CD14-positive monocyte (primary cell): ENCODE results near the gene LIN28B. TPM values are rescaled to one million over a fixed set of nuclear protein-coding genes. Genes with fewer than 3 reads are reported as not detected.

Experiments used
- DNase-seq, 3 donors: peaks; one replicate each; pipeline ENCODE4 v3.0.0-alpha.2; 2011 to 2022
- H2AFZ ChIP-seq: 2 replicates; pipeline ENCODE4 v1.6.0; 2012; ENCODE audit warnings: mild to moderate bottlenecking, low read depth, low read length, inconsistent platforms; ENCODE audit not compliant: insufficient read depth, poor library complexity, severe bottlenecking
- H3K27ac ChIP-seq, 2 donors: 1 replicate in 1 of 2; 2 replicates in 1 of 2; pipeline ENCODE4 v1.5.1; 2012 to 2013; ENCODE audit warnings: low read length in 2 of 2, control low read depth in 1 of 2, inconsistent platforms in 1 of 2, low read depth in 1 of 2, mild to moderate bottlenecking in 1 of 2
- H3K27me3 ChIP-seq, 2 donors: one replicate each; pipeline versions ENCODE4 v1.6.0 to v1.6.1; 2011 to 2013; ENCODE audit warnings: low read length in 2 of 2; ENCODE audit not compliant: control insufficient read depth in 2 of 2, insufficient read depth in 2 of 2
- H3K36me3 ChIP-seq, 2 donors: replicated peaks in 1 of 2; 1 replicate in 1 of 2; 2 replicates in 1 of 2; pipeline versions ENCODE4 v1.5.1 to v1.6.1; 2012 to 2013; ENCODE audit warnings: low read length in 2 of 2, control low read depth in 1 of 2, inconsistent platforms in 1 of 2, mild to moderate bottlenecking in 1 of 2; ENCODE audit not compliant: insufficient read depth in 2 of 2, control insufficient read depth in 1 of 2
- H3K4me1 ChIP-seq, 2 donors: 1 replicate in 1 of 2; 2 replicates in 1 of 2; pipeline versions ENCODE4 v1.5.1 to v1.6.1; 2012 to 2013; ENCODE audit warnings: low read length in 2 of 2, control low read depth in 1 of 2, inconsistent platforms in 1 of 2, mild to moderate bottlenecking in 1 of 2, moderate library complexity in 1 of 2; ENCODE audit not compliant: insufficient read depth in 2 of 2, control insufficient read depth in 1 of 2
- H3K4me2 ChIP-seq: replicated peaks from 2 replicates; pipeline ENCODE3; 2012; ENCODE audit warnings: low read length, moderate library complexity, mild to moderate bottlenecking; ENCODE audit not compliant: poor library complexity, severe bottlenecking; ENCODE audit errors: extremely low read depth
- H3K4me3 ChIP-seq, 3 experiments: fragments of 200-600 bp in 1 of 3; sonication (generic) in 1 of 3; replicated peaks in 1 of 3; 1 replicate in 2 of 3; 2 replicates in 1 of 3; pipeline ENCODE4 v1.5.1; 2011 to 2013; ENCODE audit warnings: low read length in 3 of 3, mild to moderate bottlenecking in 3 of 3, control low read depth in 2 of 3, low read depth in 2 of 3, inconsistent platforms in 1 of 3, moderate library complexity in 1 of 3
- H3K79me2 ChIP-seq: 2 replicates; pipeline ENCODE4 v1.6.0; 2012; ENCODE audit warnings: mild to moderate bottlenecking, control low read depth, inconsistent platforms, low read length, moderate library complexity; ENCODE audit not compliant: insufficient read depth
- H3K9ac ChIP-seq: 2 replicates; pipeline ENCODE4 v1.6.0; 2017; ENCODE audit warnings: low read length, mild to moderate bottlenecking; ENCODE audit not compliant: insufficient read depth, poor library complexity, severe bottlenecking
- H3K9me3 ChIP-seq, 2 donors: replicated peaks in 1 of 2; 1 replicate in 1 of 2; 2 replicates in 1 of 2; pipeline versions ENCODE4 v1.5.1 to v1.6.1; 2012 to 2013; ENCODE audit warnings: low read length in 2 of 2, control low read depth in 1 of 2; ENCODE audit not compliant: control insufficient read depth in 1 of 2, insufficient read depth in 1 of 2
- H4K20me1 ChIP-seq: 2 replicates; pipeline ENCODE4 v1.6.0; 2012; ENCODE audit warnings: mild to moderate bottlenecking, low read length, control low read depth, moderate library complexity; ENCODE audit not compliant: insufficient read depth
- H3K27ac Mint-ChIP-seq, 7 donors: one replicate each; pipeline ENCODE4 v1.8.0; 2020; ENCODE audit warnings: mild to moderate bottlenecking in 7 of 7, mixed read lengths in 7 of 7, moderate library complexity in 6 of 7, inconsistent platforms in 2 of 7
- H3K27me3 Mint-ChIP-seq, 3 donors: one replicate each; pipeline ENCODE4 v1.8.0; 2021 to 2022; ENCODE audit warnings: low read depth in 3 of 3, mild to moderate bottlenecking in 3 of 3, mixed read lengths in 3 of 3, moderate library complexity in 3 of 3, inconsistent platforms in 1 of 3
- H3K36me3 Mint-ChIP-seq, 2 donors: one replicate each; pipeline ENCODE4 v1.8.0; 2020; ENCODE audit warnings: mixed read lengths in 2 of 2, inconsistent platforms in 1 of 2, mild to moderate bottlenecking in 1 of 2
- H3K4me1 Mint-ChIP-seq: one replicate; pipeline ENCODE4 v1.8.0; 2020; ENCODE audit warnings: mild to moderate bottlenecking, mixed read lengths
- H3K4me3 Mint-ChIP-seq, 2 donors: one replicate each; pipeline ENCODE4 v1.8.0; 2020; ENCODE audit warnings: mild to moderate bottlenecking in 2 of 2, mixed read lengths in 2 of 2, moderate library complexity in 1 of 2
- H3K9me3 Mint-ChIP-seq, 7 donors: one replicate each; pipeline ENCODE4 v1.8.0; 2020 to 2022; ENCODE audit warnings: mixed read lengths in 7 of 7, mild to moderate bottlenecking in 6 of 7, moderate library complexity in 6 of 7, inconsistent platforms in 2 of 7
- WGBS: methylation state at CpG from one replicate; pipeline ENCODE4 v1.1.5; 2013; ENCODE audit warnings: missing lambda C conversion rate; ENCODE audit not compliant: insufficient coverage; 5-methylcytosine and 5-hydroxymethylcytosine counted together
- intact Hi-C, 2 donors: fragments of 100-400 bp; cut with micrococcal nuclease; formaldehyde crosslinking; loops; one replicate each; pipeline versions ENCODE4 v1.15.0 to v1.15.1; 2023
- polyA plus RNA-seq, 3 donors: library from polyadenylated mRNA; depleted of rRNA in 1 of 3; unstranded in 2 of 3; stranded (reverse) in 1 of 3; fragments of 300-500 nt in 2 of 3; fragments of >200 nt in 1 of 3; fragmentation: Illumina TruSeq in 2 of 3; gene quantifications; 1 replicate in 2 of 3; 2 replicates in 1 of 3; pipeline ENCODE4 v1.2.3, GENCODE V29; 2012 to 2021
- TF ChIP-seq, protein P1 (sequence below): fragments of 200-600 bp; IDR thresholded peaks from one replicate; pipeline ENCODE4 v1.8.0; 2022; ENCODE audit warnings: antibody characterized with exemption, mild to moderate bottlenecking

The LIN28B gene
- polyA plus RNA-seq, 3 donors: not detected

GRCh38 chr6:105102186-105102585 lies 145.3 kb downstream of the LIN28B start:
- Mint-ChIP-seq H3K27me3 (peaks cover 4 to 13% (median 6%) of the 10 kb centered on the region in 3 donors), H3K9me3 (no peaks in the 10 kb centered on the region), H3K4me1 (no peaks in the 10 kb centered on the region), H3K27ac (no peak overlapping the region), H3K36me3 (no peaks in the 10 kb centered on the region), H3K4me3 (no peak overlapping the region)
- H3K4me2 ChIP-seq: no peak overlapping the region
- no peaks in the 10 kb centered on the region for H3K27me3 ChIP-seq
- no peaks in the 10 kb centered on the region for H3K36me3 ChIP-seq
- H3K4me3 ChIP-seq: no peak overlapping the region
- intact Hi-C loops: no loop called here
- 96% methylated on average over 2 of the region's 5 CpGs for WGBS
- H3K9me3 ChIP-seq: no peaks in the 10 kb centered on the region
- no peak overlapping the region for H2AFZ ChIP-seq
- TF ChIP-seq, protein P1, sequence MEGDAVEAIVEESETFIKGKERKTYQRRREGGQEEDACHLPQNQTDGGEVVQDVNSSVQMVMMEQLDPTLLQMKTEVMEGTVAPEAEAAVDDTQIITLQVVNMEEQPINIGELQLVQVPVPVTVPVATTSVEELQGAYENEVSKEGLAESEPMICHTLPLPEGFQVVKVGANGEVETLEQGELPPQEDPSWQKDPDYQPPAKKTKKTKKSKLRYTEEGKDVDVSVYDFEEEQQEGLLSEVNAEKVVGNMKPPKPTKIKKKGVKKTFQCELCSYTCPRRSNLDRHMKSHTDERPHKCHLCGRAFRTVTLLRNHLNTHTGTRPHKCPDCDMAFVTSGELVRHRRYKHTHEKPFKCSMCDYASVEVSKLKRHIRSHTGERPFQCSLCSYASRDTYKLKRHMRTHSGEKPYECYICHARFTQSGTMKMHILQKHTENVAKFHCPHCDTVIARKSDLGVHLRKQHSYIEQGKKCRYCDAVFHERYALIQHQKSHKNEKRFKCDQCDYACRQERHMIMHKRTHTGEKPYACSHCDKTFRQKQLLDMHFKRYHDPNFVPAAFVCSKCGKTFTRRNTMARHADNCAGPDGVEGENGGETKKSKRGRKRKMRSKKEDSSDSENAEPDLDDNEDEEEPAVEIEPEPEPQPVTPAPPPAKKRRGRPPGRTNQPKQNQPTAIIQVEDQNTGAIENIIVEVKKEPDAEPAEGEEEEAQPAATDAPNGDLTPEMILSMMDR: no peak
- no peak overlapping the region for H3K27ac ChIP-seq
- no peaks in the 10 kb centered on the region for H3K79me2 ChIP-seq
- no peaks in the 10 kb centered on the region for H3K4me1 ChIP-seq
- no peaks in the 10 kb centered on the region for H4K20me1 ChIP-seq
- DNase-seq: no peak
- no peak overlapping the region for H3K9ac ChIP-seq

- Histone ChIP-seq H3K4me1 (no peaks in the 10 kb centered on the region), H3K36me3 (no peaks in the 10 kb centered on the region), H3K9ac (no peak overlapping the region), H3K27ac (no peak overlapping the region), H3K79me2 (no peaks in the 10 kb centered on the region), H3K4me2 (no peak overlapping the region), H4K20me1 (no peaks in the 10 kb centered on the region), H2AFZ (no peak overlapping the region), H3K9me3 (no peaks in the 10 kb centered on the region), H3K4me3 (no peak overlapping the region), H3K27me3 (no peaks in the 10 kb centered on the region)
- intact Hi-C loops: no loop called here
- no peak overlapping the region for H3K27ac Mint-ChIP-seq
- no peaks in the 10 kb centered on the region for H3K9me3 Mint-ChIP-seq
- no peak for DNase-seq
- H3K27me3 Mint-ChIP-seq: peaks cover 4 to 18% (median 6%) of the 10 kb centered on the region in 3 donors
- 100% methylated on average over 2 of the region's 3 CpGs for WGBS
- TF ChIP-seq, protein P1: no peak
- H3K36me3 Mint-ChIP-seq: no peaks in the 10 kb centered on the region
- no peak overlapping the region for H3K4me3 Mint-ChIP-seq
- no peaks in the 10 kb centered on the region for H3K4me1 Mint-ChIP-seq
Observed at GRCh38 chr6:105105094-105105493, 148.2 kb downstream of the LIN28B start.
